Body of pancreas (tissue), 4 donors: ENCODE results near the gene RABEP2. TPM values are rescaled to one million over a fixed set of nuclear protein-coding genes. Genes with fewer than 3 reads are reported as not detected.
"Not testable (repeated sequence)": the region's sequence is repeated elsewhere in the genome, so short reads cannot be mapped to it uniquely, and the experiment has no call there.

Source experiments
- ATAC-seq: fragments of 150-250 bp; one replicate; pipeline ENCODE4 v1.9.1; 2016
- DNase-seq, 4 donors: peaks; one replicate each; pipeline ENCODE4 v3.0.0-alpha.2; 2019
- H3K27ac ChIP-seq, 4 donors: fragments of 200-600 bp; sonication (generic); 1 replicate in 3 of 4; 2 replicates in 1 of 4; pipeline versions ENCODE4 v1.5.1 to v1.6.1; 2016 to 2019; ENCODE audit warnings: mild to moderate bottlenecking in 1 of 4, mixed read lengths in 1 of 4, moderate library complexity in 1 of 4
- H3K27me3 ChIP-seq, 2 donors: fragments of 200-600 bp; sonication (generic); one replicate each; pipeline ENCODE4 v1.6.0; 2016; ENCODE audit warnings: mild to moderate bottlenecking in 1 of 2
- H3K36me3 ChIP-seq, 2 donors: fragments of 200-600 bp; sonication (generic); replicated peaks in 1 of 2; 2 replicates each; pipeline ENCODE4 v1.5.1; 2016; ENCODE audit warnings: low read depth in 2 of 2; ENCODE audit not compliant: insufficient read depth in 1 of 2
- H3K4me1 ChIP-seq: fragments of 200-600 bp; sonication (generic); one replicate; pipeline ENCODE4 v1.6.0; 2016
- H3K4me3 ChIP-seq, 2 donors: fragments of 200-600 bp; sonication (generic); 1 replicate in 1 of 2; 2 replicates in 1 of 2; pipeline ENCODE4 v1.5.1; 2016 to 2019
- H3K9me3 ChIP-seq, 3 donors: fragments of 200-600 bp; sonication (generic); 1 replicate in 2 of 3; 2 replicates in 1 of 3; pipeline ENCODE4 v1.5.1; 2016
- POLR2A ChIP-seq, 3 donors: fragments of 450-650 bp; IDR thresholded peaks; one replicate each; pipeline ENCODE4 v1.6.1; 2016; ENCODE audit warnings: antibody characterized with exemption in 3 of 3, mild to moderate bottlenecking in 2 of 3
- WGBS, 2 donors: methylation state at CpG; one replicate each; pipeline ENCODE4 v1.1.5; 2017; 5-methylcytosine and 5-hydroxymethylcytosine counted together
- intact Hi-C: fragments of 100-400 bp; cut with DNase I; formaldehyde crosslinking; loops from one replicate; pipeline ENCODE4 v1.15.1; 2023
- total RNA-seq, 2 donors: library from RNA; depleted of rRNA; stranded (reverse); fragments of >200 nt; gene quantifications; one replicate each; pipeline ENCODE4 v1.1.0, GENCODE V29; 2016
- TF ChIP-seq, protein P1 (sequence below), 7 experiments: fragments of 450-650 bp in 4 of 7; fragments of 200-600 bp in 3 of 7; sonication (generic) in 3 of 7; IDR thresholded peaks; one replicate each; pipeline ENCODE4 v1.5.1; 2016 to 2019; ENCODE audit warnings: antibody characterized with exemption in 7 of 7

Gene RABEP2
- total RNA-seq, 2 donors from 2014 or later, result 27.2 to 118 TPM

DNA sequence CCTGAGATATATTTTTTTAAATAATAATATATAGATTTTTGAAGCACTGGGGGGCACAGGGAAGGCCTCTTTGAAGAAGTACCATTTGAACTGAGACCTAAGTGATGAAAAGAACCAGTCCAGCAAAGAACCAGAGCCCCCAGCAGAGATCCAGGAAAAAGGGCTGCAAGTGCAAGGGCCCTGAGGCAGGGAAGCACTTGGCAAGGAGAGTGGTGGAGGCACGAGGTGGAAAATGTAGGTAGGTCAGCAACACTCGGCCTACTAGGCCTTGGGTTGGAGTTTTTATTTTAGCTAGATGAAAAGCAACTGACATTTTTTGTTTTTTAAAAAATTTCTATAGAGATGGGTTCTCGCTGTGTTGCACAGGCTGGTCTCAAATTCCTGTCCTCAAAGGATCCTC is 5.2 kb upstream of the RABEP2 start:
- H3K4me1 ChIP-seq, result no peaks in the 10 kb centered on the region
- ATAC-seq (no peak), DNase-seq (no peak)
- no peak overlapping the region for H3K27ac ChIP-seq
- H3K36me3 ChIP-seq, result no peaks in the 10 kb centered on the region
- no peak overlapping the region for H3K4me3 ChIP-seq
- no peaks in the 10 kb centered on the region for H3K9me3 ChIP-seq
- H3K27me3 ChIP-seq, result no peaks in the 10 kb centered on the region
- 79 to 89% methylated on average over 3 of the region's 3 CpGs for WGBS, 2 donors
- no peak for TF ChIP-seq POLR2A (IDR thresholded peaks at IDR 0.05)
- TF ChIP-seq, protein P1, sequence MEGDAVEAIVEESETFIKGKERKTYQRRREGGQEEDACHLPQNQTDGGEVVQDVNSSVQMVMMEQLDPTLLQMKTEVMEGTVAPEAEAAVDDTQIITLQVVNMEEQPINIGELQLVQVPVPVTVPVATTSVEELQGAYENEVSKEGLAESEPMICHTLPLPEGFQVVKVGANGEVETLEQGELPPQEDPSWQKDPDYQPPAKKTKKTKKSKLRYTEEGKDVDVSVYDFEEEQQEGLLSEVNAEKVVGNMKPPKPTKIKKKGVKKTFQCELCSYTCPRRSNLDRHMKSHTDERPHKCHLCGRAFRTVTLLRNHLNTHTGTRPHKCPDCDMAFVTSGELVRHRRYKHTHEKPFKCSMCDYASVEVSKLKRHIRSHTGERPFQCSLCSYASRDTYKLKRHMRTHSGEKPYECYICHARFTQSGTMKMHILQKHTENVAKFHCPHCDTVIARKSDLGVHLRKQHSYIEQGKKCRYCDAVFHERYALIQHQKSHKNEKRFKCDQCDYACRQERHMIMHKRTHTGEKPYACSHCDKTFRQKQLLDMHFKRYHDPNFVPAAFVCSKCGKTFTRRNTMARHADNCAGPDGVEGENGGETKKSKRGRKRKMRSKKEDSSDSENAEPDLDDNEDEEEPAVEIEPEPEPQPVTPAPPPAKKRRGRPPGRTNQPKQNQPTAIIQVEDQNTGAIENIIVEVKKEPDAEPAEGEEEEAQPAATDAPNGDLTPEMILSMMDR (IDR thresholded peaks at IDR 0.05), result no peak
- intact Hi-C loops, result loop anchor here (10.0 kb wide), 1 partner anchor 55 kb away; the partner anchor contains the start of gene ATP2A1

DNA sequence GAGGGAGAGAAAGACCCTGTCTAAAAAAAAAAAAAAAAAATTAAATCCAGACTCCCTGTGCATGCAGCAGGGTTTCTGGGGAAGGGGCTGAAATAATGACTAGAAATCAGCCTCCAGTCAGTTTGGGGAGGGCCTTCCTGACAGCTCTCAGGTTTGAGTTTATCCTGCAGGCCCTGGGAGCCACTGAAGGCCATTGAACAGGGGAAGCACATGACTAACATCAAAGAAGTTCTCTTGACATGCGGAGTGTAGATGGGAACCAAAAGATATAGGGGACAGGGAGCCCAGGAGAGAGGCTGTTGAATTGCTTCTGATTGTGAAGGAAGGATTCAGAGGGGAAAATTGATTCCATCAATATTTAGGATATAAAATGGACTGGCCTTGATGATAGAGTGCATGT is 2.8 kb upstream of the RABEP2 start:
- H3K27me3 ChIP-seq, result no peaks in the 10 kb centered on the region
- no peak for ATAC-seq
- intact Hi-C loops, result no loop called here
- TF ChIP-seq, protein P1 (IDR thresholded peaks at IDR 0.05), result no peak
- TF ChIP-seq POLR2A (IDR thresholded peaks at IDR 0.05), result no peak
- H3K9me3 ChIP-seq, result no peaks in the 10 kb centered on the region
- H3K4me1 ChIP-seq, result peaks cover 17% of the 10 kb centered on the region
- H3K36me3 ChIP-seq, result no peaks in the 10 kb centered on the region
- no peak overlapping the region for H3K4me3 ChIP-seq
- WGBS, 2 donors, result 81% methylated on average over 1 of the region's 1 CpG
- H3K27ac ChIP-seq, result no peak overlapping the region
- DNase-seq, result no peak

DNA sequence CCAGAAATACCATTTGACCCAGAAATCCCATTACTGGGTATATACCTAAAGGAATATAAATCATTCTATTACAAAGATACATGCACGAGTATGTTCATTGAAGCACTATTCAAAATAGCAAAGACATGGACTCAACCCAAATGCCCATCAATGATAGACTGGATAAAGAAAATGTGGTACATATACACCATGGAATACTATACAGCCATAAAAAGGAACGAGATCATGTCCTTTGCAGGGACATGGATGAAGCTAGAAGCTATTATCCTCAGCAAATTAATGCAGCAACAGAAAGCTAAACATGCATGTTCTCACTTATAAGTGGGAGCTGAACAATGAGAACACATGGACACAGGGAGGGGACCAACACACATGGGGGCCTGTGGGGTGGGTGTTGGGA is 1.2 kb upstream of the RABEP2 start:
- H3K36me3 ChIP-seq, H3K4me3 ChIP-seq, ATAC-seq, H3K9me3 ChIP-seq, DNase-seq, H3K27me3 ChIP-seq, intact Hi-C loops: not testable (repeated sequence)
- WGBS, 2 donors, result 63 to 68% methylated on average over 2 of the region's 2 CpGs
- Histone ChIP-seq H3K27ac (peak overlapping the region in 3 of 4 donors; percentile 84 to 100 (median 98)), H3K4me1 (peaks cover 25% of the 10 kb centered on the region)

DNA sequence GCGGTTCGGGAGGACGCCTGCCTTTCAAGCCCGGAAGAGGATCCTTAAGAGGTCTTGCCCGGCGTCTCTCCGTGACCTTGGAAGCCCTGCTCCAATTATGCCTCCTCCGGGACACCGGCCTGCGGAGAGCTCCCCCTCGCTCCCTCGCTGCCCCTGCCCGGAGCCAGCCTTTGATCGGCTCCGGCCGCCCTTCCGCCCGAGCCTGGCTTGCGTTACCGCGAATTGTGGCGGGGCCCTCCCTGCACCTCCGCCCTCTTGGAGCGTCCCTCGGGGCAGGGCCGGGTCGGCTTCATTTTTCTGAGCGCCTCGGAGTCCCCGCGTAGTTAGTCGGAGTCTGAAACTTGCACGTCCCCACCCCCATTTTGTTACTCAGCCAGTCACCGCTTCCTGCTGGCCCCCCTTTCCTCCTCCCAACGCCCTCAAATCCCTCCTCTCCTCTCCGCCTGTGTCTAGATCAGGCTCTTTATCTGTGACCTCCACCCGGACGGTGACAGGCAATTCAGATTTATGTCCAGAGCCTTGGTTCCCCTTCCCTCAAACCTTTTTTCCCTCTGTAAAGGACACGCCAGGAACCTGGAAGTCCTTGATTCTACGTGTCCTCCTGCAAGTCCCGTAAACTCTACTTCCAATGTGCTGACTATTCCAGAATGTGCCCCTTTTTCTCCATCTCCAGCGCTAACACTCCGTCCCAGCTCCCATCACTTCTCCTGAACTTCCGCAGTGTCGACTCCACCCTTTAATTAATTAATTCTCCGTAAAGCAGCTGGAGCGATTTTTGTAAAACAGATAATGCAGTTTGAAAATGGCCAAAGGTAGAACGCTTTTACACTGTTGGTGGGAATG is 569 bp upstream of the RABEP2 start:
- DNase-seq (peak; percentile 67 to 80 (median 70)), ATAC-seq (peak; percentile 25)
- Histone ChIP-seq H3K4me1 (peaks cover 25% of the 10 kb centered on the region), H3K4me3 (peak overlapping the region; percentile 48 to 81), H3K27ac (peak overlapping the region; percentile 84 to 100 (median 97)), H3K27me3 (no peaks in the 10 kb centered on the region), H3K9me3 (no peaks in the 10 kb centered on the region), H3K36me3 (no peaks in the 10 kb centered on the region)
- WGBS, 2 donors, result 1 to 2% methylated on average over 23 to 47 of the region's 48 CpGs
- TF ChIP-seq, protein P1 (IDR thresholded peaks at IDR 0.05), result no peak
- peak; percentile 15 to 75 (median 74) for TF ChIP-seq POLR2A (IDR thresholded peaks at IDR 0.05)
- intact Hi-C loops, result no loop called here

DNA sequence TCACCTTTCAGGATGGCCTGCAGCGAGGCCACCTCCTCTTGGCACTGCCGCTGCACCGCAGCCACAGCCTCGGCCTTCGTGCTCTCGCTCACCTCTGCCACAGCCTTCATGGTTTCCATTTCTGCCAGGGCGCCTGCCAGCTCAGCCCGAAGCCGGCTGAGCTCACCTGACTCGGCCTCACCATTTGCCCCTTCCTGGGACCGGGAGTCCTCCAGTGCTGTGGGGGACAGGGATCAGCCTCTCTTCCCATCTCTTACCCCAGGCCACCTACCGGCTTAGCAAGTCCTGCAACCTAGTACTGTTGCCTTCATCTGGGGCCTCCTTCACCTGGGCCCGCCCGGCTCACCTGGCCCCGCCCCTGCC is 658 bp downstream of the RABEP2 start:
- TF ChIP-seq POLR2A (IDR thresholded peaks at IDR 0.05), result peak; percentile 52 to 72 (median 61)
- TF ChIP-seq, protein P1 (IDR thresholded peaks at IDR 0.05), result peak in 6 of 7 experiments; percentile 16 to 70 (median 52)
- H3K4me3 ChIP-seq, result peak overlapping the region in 1 of 2 donors; percentile 16
- H3K27me3 ChIP-seq, result no peaks in the 10 kb centered on the region
- no peaks in the 10 kb centered on the region for H3K9me3 ChIP-seq
- no peak for DNase-seq
- no peaks in the 10 kb centered on the region for H3K36me3 ChIP-seq
- intact Hi-C loops, result no loop called here
- 12 to 23% methylated on average over 9 to 13 of the region's 15 CpGs for WGBS, 2 donors
- H3K27ac ChIP-seq, result peak overlapping the region; percentile 84 to 100 (median 97)
- ATAC-seq, result peak; percentile 4
- H3K4me1 ChIP-seq, result peaks cover 25% of the 10 kb centered on the region
